ENCODE data around the gene ORC5.

ORC5 gene

GRCh38 chr7:104091242-104091641 is 116.6 kb downstream of the ORC5 start:
- no peak for DNase-seq (ENCODE audit: low read depth)
- H3K4me3 ChIP-seq (ENCODE audit: low read depth, low read length) = no peak overlapping the region
- TF ChIP-seq CTCF (IDR thresholded peaks at IDR 0.05; ENCODE audit: low read depth, low read length, missing control alignments) = no peak
- in situ Hi-C loops (cut with HindIII; ENCODE audit: low sequenced_read_pairs) = no loop called here

GRCh38 chr7:104089612-104090011 is 118.2 kb downstream of the ORC5 start:
- in situ Hi-C loops (cut with HindIII; ENCODE audit: low sequenced_read_pairs) = no loop called here
- no peak overlapping the region for H3K4me3 ChIP-seq (ENCODE audit: low read depth, low read length)
- no peak for TF ChIP-seq CTCF (IDR thresholded peaks at IDR 0.05; ENCODE audit: low read depth, low read length, missing control alignments)
- DNase-seq (ENCODE audit: low read depth) = no peak

GRCh38 chr7:104089061-104089460 is 118.8 kb downstream of the ORC5 start:
- in situ Hi-C loops (cut with HindIII; ENCODE audit: low sequenced_read_pairs) = no loop called here
- no peak for DNase-seq (ENCODE audit: low read depth)
- no peak for TF ChIP-seq CTCF (IDR thresholded peaks at IDR 0.05; ENCODE audit: low read depth, low read length, missing control alignments)

More at GRCh38 chr7:104089061-104089460, 118.8 kb downstream of the ORC5 start:
- H3K4me3 ChIP-seq (ENCODE audit: low read depth, low read length) = no peak overlapping the region
